ENCODE results near the gene DSCAML1. TPM values are rescaled to one million over a fixed set of nuclear protein-coding genes. Genes with fewer than 3 reads are reported as not detected.

DSCAML1 gene
- total RNA-seq, 1 donor = not detected

- H3K4me3 ChIP-seq (ENCODE audit: low read depth, low read length) = no peak overlapping the region
- no peak for TF ChIP-seq CTCF (IDR thresholded peaks at IDR 0.05; ENCODE audit: insufficient read depth, low read depth, low read length)
- DNase-seq (ENCODE audit: low read depth) = no peak
Observed at GRCh38 chr11:117560780-117561530, 236.1 kb downstream of the DSCAML1 start.

DNA sequence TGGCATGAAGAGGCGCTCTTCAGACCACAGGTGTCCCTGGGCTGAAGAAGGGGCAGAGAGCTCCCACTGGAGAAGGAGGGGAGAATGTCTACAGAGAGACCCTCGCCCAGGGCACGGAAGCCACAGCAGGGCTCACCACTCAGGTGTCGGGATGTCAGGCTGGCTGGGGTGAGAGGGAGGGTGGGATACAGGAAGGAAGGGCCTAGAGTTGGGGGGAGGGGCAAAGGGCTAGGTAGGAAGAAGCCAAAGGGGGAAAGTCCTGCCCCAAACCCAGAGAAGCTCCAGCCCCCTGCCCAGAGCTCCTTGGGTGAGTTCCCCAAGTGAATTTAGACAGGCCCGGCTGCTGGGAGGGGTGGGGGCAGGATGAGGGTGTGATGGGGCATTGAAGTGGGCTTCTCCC is 237.3 kb downstream of the DSCAML1 start:
- no peak for DNase-seq (ENCODE audit: low read depth)
- no peak for TF ChIP-seq CTCF (IDR thresholded peaks at IDR 0.05; ENCODE audit: insufficient read depth, low read depth, low read length)
- no peak overlapping the region for H3K4me3 ChIP-seq (ENCODE audit: low read depth, low read length)

GRCh38 chr11:117557361-117557760 is 239.7 kb downstream of the DSCAML1 start:
- TF ChIP-seq CTCF (IDR thresholded peaks at IDR 0.05; ENCODE audit: insufficient read depth, low read depth, low read length) = no peak
- DNase-seq (ENCODE audit: low read depth) = no peak
- H3K4me3 ChIP-seq (ENCODE audit: low read depth, low read length) = no peak overlapping the region

DNA sequence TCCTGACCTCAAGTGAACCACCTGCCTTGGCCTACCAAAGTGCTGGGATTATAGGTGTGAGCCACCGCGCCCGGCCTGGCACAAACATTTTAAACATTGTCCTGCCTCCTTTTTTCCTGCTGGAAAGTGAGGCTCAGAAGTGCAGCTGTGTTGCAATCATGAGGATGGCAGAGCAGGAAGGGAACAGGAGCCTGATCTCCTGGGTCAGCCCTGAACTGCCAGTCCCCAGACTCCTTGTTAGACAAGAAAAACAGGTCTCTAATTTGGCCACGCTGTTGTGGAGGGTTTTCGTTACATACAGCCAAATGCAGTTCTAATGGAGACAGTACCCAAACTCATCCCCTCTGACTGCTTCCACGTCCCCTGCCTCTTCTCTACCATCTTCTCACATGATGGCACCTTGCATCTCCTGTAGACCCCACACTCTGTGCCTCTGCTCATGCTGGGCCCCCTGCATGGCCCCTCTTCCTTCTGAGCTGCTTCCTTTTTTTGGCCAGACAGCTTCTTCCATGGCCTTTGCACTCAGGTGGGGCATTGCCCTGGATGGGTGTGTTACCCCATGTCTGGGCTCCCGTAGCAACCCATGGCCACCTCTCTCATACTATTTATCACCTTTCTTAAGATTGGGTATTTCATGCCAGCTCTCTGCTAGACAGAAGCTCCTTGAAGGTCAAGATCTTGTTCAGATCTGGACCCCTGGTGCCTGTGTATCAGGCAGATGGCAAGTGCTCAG is 242.2 kb downstream of the DSCAML1 start:
- TF ChIP-seq CTCF (IDR thresholded peaks at IDR 0.05; ENCODE audit: insufficient read depth, low read depth, low read length) = no peak
- DNase-seq (ENCODE audit: low read depth) = no peak
- H3K4me3 ChIP-seq (ENCODE audit: low read depth, low read length) = no peak overlapping the region

DNA sequence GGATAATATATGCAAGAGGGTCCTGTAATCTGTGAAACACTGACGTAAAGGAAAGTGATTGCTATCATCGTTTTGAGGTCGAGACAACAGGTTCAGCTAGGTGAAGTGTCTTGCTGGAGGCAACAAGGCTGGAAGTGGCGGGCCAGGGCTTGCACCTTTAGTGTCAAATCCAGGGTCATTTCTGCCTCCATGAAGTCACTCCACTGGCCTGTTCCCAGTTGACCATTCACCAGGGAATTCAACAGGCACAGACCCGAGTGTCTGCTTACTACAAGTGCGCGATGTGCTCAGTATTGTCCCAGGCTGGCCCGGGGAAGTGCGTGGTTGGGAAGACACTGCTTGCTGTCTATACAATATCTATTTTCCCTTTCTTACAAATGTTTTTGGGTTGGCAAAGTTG is 244.4 kb downstream of the DSCAML1 start:
- TF ChIP-seq CTCF (IDR thresholded peaks at IDR 0.05; ENCODE audit: insufficient read depth, low read depth, low read length) = no peak
- DNase-seq (ENCODE audit: low read depth) = no peak
- no peak overlapping the region for H3K4me3 ChIP-seq (ENCODE audit: low read depth, low read length)

DNA sequence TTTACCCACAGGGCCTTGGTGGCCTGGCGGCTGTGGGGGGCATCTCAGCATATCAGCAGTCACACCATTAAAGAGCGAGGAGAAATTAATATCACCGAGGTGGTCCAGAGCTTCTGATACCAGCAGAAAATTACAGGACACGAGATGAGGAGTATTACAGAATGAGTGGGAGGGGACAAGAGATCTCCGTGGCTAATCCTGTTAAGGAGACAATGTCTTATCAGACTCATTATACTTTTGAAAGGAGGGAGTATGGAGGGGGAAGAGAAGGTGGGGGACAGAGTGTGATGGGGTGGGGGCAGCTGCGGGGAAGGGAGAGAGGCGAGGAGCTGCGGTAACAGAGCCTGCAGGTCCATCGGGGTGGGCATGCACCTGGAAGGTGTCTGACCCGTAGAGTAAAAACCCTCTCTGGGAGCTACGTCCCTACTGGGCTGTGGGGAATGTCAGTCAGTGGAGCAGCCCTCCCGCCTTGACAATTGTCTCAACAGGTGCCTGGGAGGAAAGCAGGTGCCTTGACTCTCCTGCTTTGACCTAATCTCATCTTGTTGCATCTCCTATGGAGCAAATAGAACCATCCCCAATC is 245.2 kb downstream of the DSCAML1 start:
- H3K4me3 ChIP-seq (ENCODE audit: low read depth, low read length) = no peak overlapping the region
- TF ChIP-seq CTCF (IDR thresholded peaks at IDR 0.05; ENCODE audit: insufficient read depth, low read depth, low read length) = no peak
- DNase-seq (ENCODE audit: low read depth) = no peak
